Ishikawa (cell line): ENCODE results near the gene KCNMB2.

Experiments
- CEBPB ChIP-seq: IDR thresholded peaks from 2 replicates; pipeline ENCODE4 v1.6.1; 2012
- CREB1 ChIP-seq: IDR thresholded peaks from 2 replicates; pipeline ENCODE4 v1.6.1; 2012; ENCODE audit warnings: low read depth
- EGR1 ChIP-seq: IDR thresholded peaks from 2 replicates; pipeline ENCODE4 v1.6.1; 2012
- EP300 ChIP-seq: IDR thresholded peaks from 2 replicates; pipeline ENCODE4 v1.6.1; 2012; ENCODE audit warnings: borderline replicate concordance
- FOXM1 ChIP-seq: IDR thresholded peaks from 2 replicates; pipeline ENCODE4 v1.6.1; 2012; ENCODE audit warnings: low read depth, borderline replicate concordance
- MAX ChIP-seq: IDR thresholded peaks from 2 replicates; pipeline ENCODE4 v1.6.1; 2012
- NFIC ChIP-seq: IDR thresholded peaks from 2 replicates; pipeline ENCODE4 v1.6.1; 2012
- RAD21 ChIP-seq: IDR thresholded peaks from 2 replicates; pipeline ENCODE4 v1.6.1; 2012; ENCODE audit warnings: low read depth
- TAF1 ChIP-seq: IDR thresholded peaks from 2 replicates; pipeline ENCODE4 v1.6.1; 2012; ENCODE audit warnings: low read depth, mild to moderate bottlenecking
- TCF12 ChIP-seq: IDR thresholded peaks from 2 replicates; pipeline ENCODE4 v1.6.1; 2012; ENCODE audit warnings: low read depth
- TEAD4 ChIP-seq: IDR thresholded peaks from 2 replicates; pipeline ENCODE4 v1.6.1; 2012
- USF1 ChIP-seq: IDR thresholded peaks from 2 replicates; pipeline ENCODE4 v1.6.1; 2012
- YY1 ChIP-seq: IDR thresholded peaks from 2 replicates; pipeline ENCODE4 v1.6.1; 2012; ENCODE audit warnings: low read depth
- ZBTB7A ChIP-seq: IDR thresholded peaks from 2 replicates; pipeline ENCODE4 v1.6.1; 2012; ENCODE audit warnings: low read depth
- TF ChIP-seq, protein P1 (sequence below): IDR thresholded peaks from 2 replicates; pipeline ENCODE4 v1.6.1; 2012; ENCODE audit warnings: low read depth, mild to moderate bottlenecking

KCNMB2 gene

DNA sequence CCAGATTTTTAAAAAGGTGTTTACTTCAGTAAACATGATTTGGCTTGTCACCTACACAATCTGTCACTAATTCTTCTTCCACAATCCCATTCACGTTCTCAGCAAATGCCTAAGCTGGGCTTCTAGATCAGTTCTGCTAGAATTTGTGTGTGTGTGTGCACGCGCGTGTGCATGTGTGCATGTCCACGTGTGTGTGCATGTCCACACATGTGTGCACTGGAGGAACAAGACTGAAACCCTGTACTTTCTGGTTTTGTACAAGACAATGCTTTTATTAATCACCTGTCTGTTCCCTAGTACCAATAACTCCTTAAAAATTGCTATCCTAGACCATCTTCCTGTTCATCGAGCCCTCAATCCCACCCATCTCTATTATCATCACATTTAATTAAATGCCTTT, 229.2 kb downstream of the KCNMB2 start:
- TF ChIP-seq MAX (no peak), TCF12 (no peak)
- TF ChIP-seq, protein P1, sequence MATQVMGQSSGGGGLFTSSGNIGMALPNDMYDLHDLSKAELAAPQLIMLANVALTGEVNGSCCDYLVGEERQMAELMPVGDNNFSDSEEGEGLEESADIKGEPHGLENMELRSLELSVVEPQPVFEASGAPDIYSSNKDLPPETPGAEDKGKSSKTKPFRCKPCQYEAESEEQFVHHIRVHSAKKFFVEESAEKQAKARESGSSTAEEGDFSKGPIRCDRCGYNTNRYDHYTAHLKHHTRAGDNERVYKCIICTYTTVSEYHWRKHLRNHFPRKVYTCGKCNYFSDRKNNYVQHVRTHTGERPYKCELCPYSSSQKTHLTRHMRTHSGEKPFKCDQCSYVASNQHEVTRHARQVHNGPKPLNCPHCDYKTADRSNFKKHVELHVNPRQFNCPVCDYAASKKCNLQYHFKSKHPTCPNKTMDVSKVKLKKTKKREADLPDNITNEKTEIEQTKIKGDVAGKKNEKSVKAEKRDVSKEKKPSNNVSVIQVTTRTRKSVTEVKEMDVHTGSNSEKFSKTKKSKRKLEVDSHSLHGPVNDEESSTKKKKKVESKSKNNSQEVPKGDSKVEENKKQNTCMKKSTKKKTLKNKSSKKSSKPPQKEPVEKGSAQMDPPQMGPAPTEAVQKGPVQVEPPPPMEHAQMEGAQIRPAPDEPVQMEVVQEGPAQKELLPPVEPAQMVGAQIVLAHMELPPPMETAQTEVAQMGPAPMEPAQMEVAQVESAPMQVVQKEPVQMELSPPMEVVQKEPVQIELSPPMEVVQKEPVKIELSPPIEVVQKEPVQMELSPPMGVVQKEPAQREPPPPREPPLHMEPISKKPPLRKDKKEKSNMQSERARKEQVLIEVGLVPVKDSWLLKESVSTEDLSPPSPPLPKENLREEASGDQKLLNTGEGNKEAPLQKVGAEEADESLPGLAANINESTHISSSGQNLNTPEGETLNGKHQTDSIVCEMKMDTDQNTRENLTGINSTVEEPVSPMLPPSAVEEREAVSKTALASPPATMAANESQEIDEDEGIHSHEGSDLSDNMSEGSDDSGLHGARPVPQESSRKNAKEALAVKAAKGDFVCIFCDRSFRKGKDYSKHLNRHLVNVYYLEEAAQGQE, result no peak

GRCh38 chr3:178767581-178767980, 231.3 kb downstream of the KCNMB2 start:
- TF ChIP-seq CEBPB (no peak), TEAD4 (no peak), RAD21 (no peak), TAF1 (no peak), MAX (no peak), TCF12 (no peak), ZBTB7A (no peak), NFIC (no peak), EGR1 (no peak), USF1 (no peak), FOXM1 (no peak), CREB1 (no peak), YY1 (no peak), EP300 (no peak)
- TF ChIP-seq, protein P1, result no peak

DNA sequence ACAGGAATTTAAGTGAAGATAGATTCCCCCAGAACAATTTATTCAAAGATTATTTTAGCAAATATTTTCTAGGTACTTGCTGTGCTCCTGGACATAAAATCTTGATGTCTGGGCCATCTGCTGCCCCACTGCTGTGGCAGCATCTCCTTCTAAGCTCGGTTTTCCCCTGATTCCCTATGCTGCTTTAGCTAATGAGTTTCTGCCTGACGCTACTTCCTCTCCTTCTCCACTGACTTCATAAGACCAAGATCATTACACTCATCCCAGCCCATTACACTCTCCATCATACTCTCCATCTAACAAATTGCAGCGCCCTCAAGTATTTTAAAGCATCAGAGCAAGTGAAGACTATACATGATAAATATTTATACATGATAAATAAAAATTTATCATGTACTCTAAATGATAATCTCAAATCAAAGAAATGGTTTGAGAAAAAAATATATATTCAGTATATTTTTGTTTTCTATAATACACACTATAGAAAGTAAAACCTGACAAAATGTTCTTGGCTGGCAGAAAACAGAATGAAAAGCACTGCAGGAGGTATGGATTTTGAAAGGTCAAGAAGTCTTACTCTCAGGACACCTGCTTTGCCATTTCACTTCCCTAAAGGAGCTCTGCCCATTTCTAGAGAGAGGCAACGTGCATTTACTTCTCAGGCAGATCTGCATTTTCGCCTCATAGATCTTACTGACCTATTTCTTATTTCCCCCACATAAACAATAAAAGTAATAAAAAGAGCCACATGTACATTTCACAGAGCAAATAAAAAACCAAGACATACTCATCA, 232.0 kb downstream of the KCNMB2 start:
- no peak for TF ChIP-seq TAF1
- TF ChIP-seq YY1, result no peak
- TF ChIP-seq ZBTB7A, result no peak
- TF ChIP-seq TEAD4, result no peak
- TF ChIP-seq FOXM1, result no peak
- no peak for TF ChIP-seq CREB1
- no peak for TF ChIP-seq CEBPB

DNA sequence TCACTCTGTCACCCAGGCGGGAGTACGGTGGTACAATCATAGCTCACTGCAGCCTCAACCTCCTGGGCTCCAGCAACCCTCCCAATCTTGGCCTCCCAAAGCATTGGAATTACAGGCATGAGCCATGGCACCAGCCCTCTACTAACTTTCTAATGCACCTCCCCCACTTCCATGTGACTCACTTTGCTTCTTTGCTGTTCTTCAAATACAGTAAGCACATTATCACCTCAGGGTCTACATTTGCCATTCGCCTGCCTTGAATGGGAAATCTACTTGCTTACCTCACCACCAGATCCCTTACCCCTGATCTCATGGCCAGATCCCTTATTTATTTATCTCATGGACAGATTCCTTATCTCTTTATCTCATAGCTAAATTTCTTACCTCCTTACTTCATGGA, 235.3 kb downstream of the KCNMB2 start:
- TF ChIP-seq EP300, result no peak
- no peak for TF ChIP-seq MAX
- no peak for TF ChIP-seq YY1
- no peak for TF ChIP-seq EGR1
- TF ChIP-seq RAD21, result no peak
- TF ChIP-seq NFIC, result no peak
- TF ChIP-seq USF1, result no peak
- no peak for TF ChIP-seq TCF12
- TF ChIP-seq FOXM1, result no peak
- TF ChIP-seq ZBTB7A, result no peak
- TF ChIP-seq CREB1, result no peak
- no peak for TF ChIP-seq TAF1
- no peak for TF ChIP-seq TEAD4

DNA sequence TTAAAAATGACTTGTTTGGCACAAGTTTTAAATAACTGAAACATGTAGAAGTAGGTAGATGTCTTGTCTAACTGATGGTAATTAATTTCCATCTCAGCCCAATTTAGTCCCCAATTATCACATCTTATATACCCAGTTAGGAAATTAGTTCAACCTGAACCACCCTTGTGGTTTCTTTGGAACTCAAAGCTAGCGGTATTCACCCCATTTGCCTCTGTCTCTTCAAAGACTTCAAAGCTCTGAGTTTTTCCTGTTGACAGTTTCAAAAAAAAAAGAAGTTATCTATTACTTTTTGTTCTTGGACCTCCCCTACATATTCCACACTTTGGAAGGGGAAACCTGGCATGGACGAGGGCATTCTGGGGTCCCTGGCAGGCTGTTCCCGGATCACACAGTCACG, 236.5 kb downstream of the KCNMB2 start:
- TF ChIP-seq TCF12 (no peak), TAF1 (no peak), FOXM1 (no peak), EGR1 (no peak), CREB1 (no peak), YY1 (no peak), NFIC (no peak), USF1 (no peak), ZBTB7A (no peak), EP300 (no peak)
